OCI-LY3 (cell line): Measurements from ENCODE around the gene KRTAP10-11.
"Not testable (repeated sequence)": the region's sequence is repeated elsewhere in the genome, so short reads cannot be mapped to it uniquely, and the experiment has no call there.

Source experiments
- CTCF ChIP-seq: fragments of 200-600, 300-600 bp; sonication (generic); IDR thresholded peaks from 2 replicates; pipeline ENCODE4 v1.5.1; 2014; ENCODE audit warnings: antibody characterized with exemption, low read length, low read depth
- EZH2phosphoT487 ChIP-seq: fragments of 200-600 bp; shearing (Covaris generic); IDR thresholded peaks from 2 replicates; pipeline ENCODE4 v1.6.1; 2018; ENCODE audit warnings: antibody characterized with exemption, mixed run types, low read depth

GRCh38 chr21:44601091-44601490 is 45.1 kb upstream of the KRTAP10-11 start:
- TF ChIP-seq CTCF, EZH2phosphoT487: not testable (repeated sequence)
